Keratinocyte (primary cell): ENCODE results near the gene S100A1.

Experiments
- CTCF ChIP-seq, 3 experiments: IDR thresholded peaks in 1 of 3; conservative IDR thresholded peaks in 1 of 3; optimal IDR thresholded peaks in 1 of 3; 2 replicates in 2 of 3; 3 replicates in 1 of 3; pipeline versions ENCODE3 to v1.5.1; 2011; ENCODE audit warnings: low read length in 3 of 3, mild to moderate bottlenecking in 3 of 3, moderate library complexity in 2 of 3, control low read depth in 1 of 3, inconsistent platforms in 1 of 3; ENCODE audit not compliant: insufficient read depth in 2 of 3; ENCODE audit errors: extremely low read depth in 1 of 3
- EZH2 ChIP-seq: IDR thresholded peaks from one replicate; pipeline ENCODE4 v1.6.1; 2012; ENCODE audit warnings: inconsistent platforms, mild to moderate bottlenecking, low read length, moderate library complexity

- TF ChIP-seq CTCF (optimal IDR thresholded peaks at IDR 0.05 in 1 of 3, IDR thresholded peaks at IDR 0.05 in 1 of 3, conservative IDR thresholded peaks at IDR 0.05 in 1 of 3; ENCODE audit: extremely low read depth in 1 of 3, insufficient read depth in 2 of 3, low read length in 3 of 3) (no peak), EZH2 (no peak)
Measured at GRCh38 chr1:153607381-153607780, 20.9 kb upstream of the S100A1 start.
